HG03469 (cell line): ENCODE measurements around the gene DNTT.

Experiments
- ATAC-seq: cut with Tn5 transposase; IDR thresholded peaks from one replicate; pipeline ENCODE4 v1.9.1; 2021; ENCODE audit warnings: mild to moderate bottlenecking, moderate library complexity, moderate number of reproducible peaks; ENCODE audit not compliant: unreplicated experiment

DNTT gene

DNA sequence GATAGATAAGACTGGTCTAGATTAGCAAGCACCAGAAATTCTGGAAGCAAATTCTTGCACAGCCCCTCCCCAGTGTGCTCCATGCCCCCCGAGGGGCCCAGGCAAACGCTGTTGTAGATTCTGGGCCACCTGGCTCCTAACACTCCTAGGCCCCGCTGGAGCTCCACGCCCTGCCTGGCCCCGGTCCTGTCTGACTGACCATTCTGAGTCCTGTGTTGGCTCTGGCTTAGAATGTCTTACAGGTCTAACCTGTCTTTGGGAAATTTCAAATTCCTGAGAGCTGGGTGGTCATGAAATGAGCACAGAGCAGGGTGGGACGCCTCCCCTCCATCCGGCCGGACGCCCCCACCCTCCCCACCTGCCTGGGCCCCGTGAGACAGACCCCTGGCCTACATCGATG, 67.1 kb downstream of the DNTT start:
- ATAC-seq, result no peak

DNA sequence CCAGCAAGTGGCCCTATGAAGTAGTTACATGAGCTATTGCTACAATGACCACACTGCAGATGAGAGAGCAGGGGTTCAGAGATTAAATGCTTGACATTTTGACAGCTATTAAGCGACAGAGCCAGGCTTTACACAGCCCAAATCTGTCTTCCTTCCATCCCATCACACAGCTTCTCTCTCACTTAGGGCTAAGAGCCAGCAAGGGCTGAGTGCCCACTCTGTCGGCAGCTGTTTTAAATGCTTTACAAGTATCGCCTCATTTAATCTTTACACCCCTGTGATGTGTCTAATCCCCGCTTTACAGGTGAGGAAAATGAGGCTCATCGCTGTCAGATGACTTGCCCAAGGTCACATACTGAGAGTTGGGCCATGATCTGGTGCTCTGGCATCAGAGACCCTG, 69.8 kb downstream of the DNTT start:
- ATAC-seq, result no peak

DNA sequence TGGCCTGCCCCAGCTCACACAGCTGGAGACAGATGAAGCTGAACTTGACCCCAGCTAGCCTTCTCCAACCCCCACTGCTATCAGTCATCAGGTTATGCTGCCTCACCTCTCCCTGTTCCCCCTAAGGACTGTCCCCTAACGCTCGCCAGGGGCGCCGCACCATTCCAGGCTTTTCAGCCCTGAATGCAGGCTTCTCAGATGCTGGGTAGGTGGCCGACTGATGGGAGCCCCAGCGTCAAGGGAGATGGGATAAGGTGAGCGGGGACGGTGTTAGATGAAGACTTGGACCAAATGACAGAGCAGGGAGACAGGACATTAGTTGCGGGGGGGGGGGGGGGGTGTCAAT, 70.4 kb downstream of the DNTT start:
- no peak for ATAC-seq

DNA sequence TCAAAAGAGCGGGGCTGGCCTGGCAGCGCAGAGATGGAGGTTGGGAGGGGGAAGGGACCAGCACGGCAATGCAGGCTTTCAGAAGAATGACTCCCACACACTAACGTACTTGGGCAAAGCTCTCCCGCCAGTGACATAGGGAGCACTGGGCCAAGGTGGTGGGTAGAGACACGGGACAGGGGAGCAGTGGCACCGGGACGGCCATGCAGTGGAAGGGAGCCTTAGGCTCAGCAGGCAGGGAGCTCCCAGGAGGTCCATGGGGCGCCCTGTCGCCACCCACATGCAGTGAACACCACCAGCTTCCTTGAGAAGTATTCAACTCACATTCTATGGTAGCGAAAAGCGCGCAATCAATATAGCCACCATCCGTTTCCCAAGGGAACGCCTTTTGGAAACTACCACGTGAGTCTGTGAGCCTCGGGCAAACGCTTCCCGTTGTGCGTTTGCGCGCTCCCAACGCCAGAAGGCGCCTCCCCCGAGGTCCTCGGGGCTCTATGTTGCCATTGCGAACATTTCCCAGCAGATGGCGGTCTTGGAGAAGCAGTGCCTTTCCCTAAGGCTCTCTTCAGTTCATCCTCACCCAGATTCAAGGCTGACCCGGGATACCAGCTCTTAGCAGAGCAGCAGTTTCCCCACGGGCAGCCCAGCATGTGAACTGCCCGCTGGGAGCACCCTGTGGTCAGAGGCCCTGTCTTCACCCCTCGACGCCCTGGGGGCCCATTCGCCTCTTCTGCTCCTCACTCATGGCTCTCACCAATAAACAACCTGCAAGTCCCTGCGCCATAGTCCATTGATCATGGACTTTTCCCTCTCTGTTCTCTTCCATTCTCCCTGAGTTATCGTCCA, 71.0 kb downstream of the DNTT start:
- ATAC-seq, result no peak

DNA sequence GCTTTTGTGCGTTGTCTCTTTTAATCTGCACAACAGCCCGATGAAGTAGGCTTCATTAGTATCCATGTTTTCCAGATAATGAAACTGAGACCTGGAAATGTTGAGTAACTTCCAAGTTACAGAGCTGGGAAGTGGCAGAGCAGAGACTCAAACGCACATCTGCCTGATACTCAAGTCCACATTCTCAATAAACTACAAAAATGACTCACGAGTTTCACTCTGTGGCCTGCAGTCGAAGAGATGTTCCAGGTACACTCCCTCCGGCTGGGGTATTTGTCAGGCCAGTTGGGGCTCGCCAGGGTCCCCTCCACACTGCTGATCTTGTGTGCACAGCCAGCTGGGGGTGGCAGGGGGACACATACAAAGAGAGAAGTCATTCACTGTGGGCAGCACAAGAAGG, 72.2 kb downstream of the DNTT start:
- ATAC-seq, result no peak

DNA sequence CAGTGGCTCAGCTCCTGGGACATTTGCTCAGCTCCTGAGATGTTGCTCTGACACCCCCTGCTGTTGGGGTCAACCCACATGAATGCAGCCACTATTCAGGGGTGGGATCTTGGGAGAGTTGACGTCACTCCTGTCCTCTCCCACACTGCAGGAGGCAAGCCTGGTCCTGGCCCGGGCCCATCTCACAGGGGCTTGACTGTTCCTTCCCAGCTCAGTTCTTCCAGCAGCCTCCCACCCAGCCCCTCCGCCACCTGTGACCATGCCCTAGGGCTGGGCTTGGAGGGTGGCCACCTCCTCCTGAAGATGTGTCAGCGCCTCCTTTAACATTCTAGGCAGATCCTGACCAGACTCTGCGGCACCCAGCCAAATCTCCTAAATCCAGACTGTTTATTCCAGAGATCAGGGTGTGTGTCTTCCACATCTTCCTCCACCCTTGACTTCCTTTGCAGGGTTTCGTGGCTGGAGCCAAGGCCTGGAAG, 73.6 kb downstream of the DNTT start:
- no peak for ATAC-seq

DNA sequence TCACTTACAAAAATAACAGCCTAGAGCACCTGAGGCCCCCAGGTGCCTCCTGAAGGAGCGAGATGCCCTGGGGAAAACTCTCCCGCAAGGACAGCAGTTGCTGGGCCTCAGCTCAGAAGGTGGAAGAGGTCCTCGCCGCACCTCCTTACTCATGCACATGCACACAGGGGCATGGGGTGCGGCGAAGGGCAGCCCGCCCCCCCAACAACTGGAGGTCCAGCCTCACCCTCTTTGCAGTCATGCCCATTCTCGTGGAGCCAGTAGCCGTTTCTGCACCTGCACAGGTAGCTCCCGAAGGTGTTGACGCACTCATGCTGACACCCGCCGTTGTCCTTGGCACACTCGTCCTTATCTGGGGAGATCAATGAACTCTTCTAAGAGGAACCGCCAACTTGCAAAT, 74.5 kb downstream of the DNTT start:
- ATAC-seq, result no peak

DNA sequence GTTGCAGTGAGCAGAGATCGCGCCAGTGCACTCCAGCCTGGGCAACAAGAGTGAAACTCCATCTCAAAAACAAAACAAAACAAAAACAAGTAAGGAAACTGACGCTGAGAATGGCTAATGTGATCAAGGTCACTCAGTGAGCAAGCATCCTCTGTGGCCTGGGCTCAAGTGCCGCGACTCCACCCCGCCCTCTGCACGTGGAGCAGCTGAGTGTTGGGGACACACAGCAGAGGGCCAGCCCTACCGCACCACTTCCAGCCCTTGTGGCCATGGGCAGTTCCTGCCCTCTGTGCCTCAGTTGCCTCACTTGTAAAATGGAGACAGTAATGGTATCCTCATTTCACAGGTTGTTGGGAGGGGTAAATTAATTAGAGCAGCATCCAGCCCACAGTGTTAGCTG, 75.5 kb downstream of the DNTT start:
- no peak for ATAC-seq

DNA sequence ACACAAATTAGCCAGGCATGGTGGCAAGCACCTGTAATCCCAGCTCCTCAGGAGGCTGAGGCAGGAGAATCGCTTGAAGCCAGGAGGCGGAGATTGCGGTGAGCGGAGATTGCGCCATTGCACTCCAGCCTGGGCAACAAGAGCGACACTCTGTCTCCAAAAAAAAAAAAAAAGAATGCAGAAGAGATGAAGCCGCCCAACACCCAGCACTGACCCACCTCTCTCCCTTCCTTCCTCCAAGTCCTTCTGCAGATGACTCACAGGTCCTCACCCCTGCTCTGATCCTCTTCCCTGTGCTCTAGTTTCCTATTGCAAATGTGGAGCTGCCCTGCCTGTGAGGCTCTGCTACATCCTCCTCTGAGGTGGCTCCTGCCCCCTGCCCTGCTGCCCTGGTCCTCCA, 76.6 kb downstream of the DNTT start:
- no peak for ATAC-seq

DNA sequence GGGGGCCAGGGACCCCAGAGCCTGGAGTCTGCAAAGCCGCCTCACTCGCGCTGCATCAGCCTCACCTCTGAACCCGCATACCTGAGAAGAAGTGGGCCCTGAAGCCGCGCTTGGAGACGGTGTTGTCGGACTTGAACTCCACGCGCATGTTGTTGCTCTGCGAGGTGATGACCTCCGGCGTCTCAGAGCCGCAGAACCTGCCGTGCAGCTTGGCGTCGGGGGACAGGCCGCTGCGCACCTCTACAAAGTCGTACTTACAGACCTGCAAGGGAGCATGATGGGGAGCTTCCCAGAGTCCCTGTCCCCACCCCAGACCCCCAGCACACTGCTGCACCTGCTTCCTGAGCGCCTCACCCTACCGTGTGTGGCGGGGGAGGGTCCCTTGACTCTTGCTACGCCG, 80.3 kb downstream of the DNTT start:
- no peak for ATAC-seq

DNA sequence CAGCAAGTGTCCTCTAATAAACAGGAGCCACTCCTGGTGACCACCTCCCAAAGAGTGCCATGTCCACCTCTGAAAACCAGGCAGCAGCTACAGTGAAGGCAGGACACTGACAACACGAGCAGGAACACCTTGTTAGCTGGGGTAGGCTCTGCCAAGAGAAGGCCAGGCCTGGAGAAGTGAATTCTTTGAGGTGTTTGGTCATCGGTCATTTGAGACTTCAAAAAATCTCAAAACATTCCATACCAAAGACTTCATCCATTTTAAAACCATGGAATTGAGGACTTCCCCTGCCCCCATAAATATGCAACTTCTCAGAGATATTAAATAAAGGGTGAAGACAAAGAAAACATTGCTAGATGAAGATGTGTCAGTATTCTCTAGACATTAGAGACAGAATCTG, 82.9 kb downstream of the DNTT start:
- ATAC-seq, result no peak

DNA sequence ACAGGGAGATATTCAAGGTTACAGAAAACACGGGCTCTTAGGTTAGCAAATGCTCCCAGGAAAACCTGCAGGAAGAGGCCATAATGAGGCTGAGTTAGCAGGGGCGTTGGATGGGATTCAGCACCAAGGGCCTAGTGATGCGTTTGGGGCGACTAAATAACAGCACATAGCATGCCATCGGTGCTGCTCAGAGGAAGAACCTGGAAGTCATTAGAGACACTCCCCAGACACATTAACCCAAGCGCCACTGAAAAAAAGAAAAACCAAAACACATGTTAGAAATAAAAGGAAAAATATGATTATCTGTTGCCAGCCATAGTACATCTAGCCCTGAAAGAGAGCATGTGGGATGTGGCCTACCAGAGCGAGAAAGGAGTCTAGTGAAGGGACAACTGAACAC, 83.4 kb downstream of the DNTT start:
- ATAC-seq, result no peak
